AG04449 (cell line): ENCODE data around the gene FBXW11.

Experiments used
- CTCF ChIA-PET: fragments of 350-600 bp; formaldehyde crosslinking; extraction: SDS; loops from one replicate; lab custom pipeline; 2021; ENCODE audit warnings: antibody characterized with exemption; lab: Yijun Ruan, JAX
- POLR2A ChIA-PET: fragments of 400-600, 350-600 bp; formaldehyde crosslinking; extraction: SDS; loops from one replicate; lab custom pipeline; 2020; ENCODE audit warnings: antibody characterized with exemption, inconsistent platforms; lab: Yijun Ruan, JAX
- DNase-seq: peaks from one replicate; pipeline ENCODE4 v3.0.0-alpha.2; 2010; ENCODE audit warnings: low read depth, low spot score
- H3K4me3 ChIP-seq: 2 replicates; pipeline ENCODE4 v1.5.1; 2011; ENCODE audit warnings: low read depth, mild to moderate bottlenecking, control low read depth, low read length
- CTCF ChIP-seq: IDR thresholded peaks from one replicate; pipeline ENCODE4 v1.5.1; 2011; ENCODE audit warnings: mild to moderate bottlenecking, moderate library complexity, low read length, control low read depth, inconsistent platforms; ENCODE audit not compliant: insufficient read depth; ENCODE audit errors: missing control alignments

FBXW11 gene

GRCh38 chr5:171969288-171969880 lies 37.1 kb downstream of the FBXW11 start:
- no peak for DNase-seq
- H3K4me3 ChIP-seq = no peak overlapping the region
- TF ChIP-seq CTCF = no peak
- POLR2A ChIA-PET = interaction anchor here (1.4 kb wide), 1 partner anchor 37 kb away, joined by 3 read pairs; the partner anchor contains the start of gene FBXW11
- CTCF ChIA-PET = interaction anchor here (1.7 kb wide), 1 partner anchor 137 kb away, joined by 4 read pairs; no protein-coding TSS in a partner anchor

- H3K4me3 ChIP-seq = no peak overlapping the region
- ChIA-PET CTCF (interaction anchor here (1.1 kb wide), 1 partner anchor 10 kb away, joined by 3 read pairs; no protein-coding TSS in a partner anchor), POLR2A (interaction anchor here (0.7 kb wide), 1 partner anchor 108 kb away, joined by 4 read pairs; no protein-coding TSS in a partner anchor)
- no peak for TF ChIP-seq CTCF
- no peak for DNase-seq
Observed at GRCh38 chr5:171968531-171968930, 37.9 kb downstream of the FBXW11 start.

GRCh38 chr5:171966964-171967363 lies 39.5 kb downstream of the FBXW11 start:
- DNase-seq = no peak
- TF ChIP-seq CTCF = no peak
- ChIA-PET CTCF (interaction anchor here (0.8 kb wide), 1 partner anchor 10 kb away, joined by 3 read pairs; no protein-coding TSS in a partner anchor), POLR2A (no interaction called here)
- no peak overlapping the region for H3K4me3 ChIP-seq

- no peak for TF ChIP-seq CTCF
- H3K4me3 ChIP-seq = no peak overlapping the region
- ChIA-PET POLR2A (no interaction called here), CTCF (interaction anchor here (0.8 kb wide), 1 partner anchor 10 kb away, joined by 3 read pairs; no protein-coding TSS in a partner anchor)
- no peak for DNase-seq
Observed at GRCh38 chr5:171966270-171966669, 40.2 kb downstream of the FBXW11 start.

GRCh38 chr5:171965745-171966144 lies 40.7 kb downstream of the FBXW11 start:
- no peak for DNase-seq
- H3K4me3 ChIP-seq = no peak overlapping the region
- POLR2A ChIA-PET = no interaction called here
- TF ChIP-seq CTCF = no peak
- CTCF ChIA-PET = no interaction called here

- DNase-seq = no peak
- ChIA-PET POLR2A (no interaction called here), CTCF (no interaction called here)
- H3K4me3 ChIP-seq = no peak overlapping the region
- no peak for TF ChIP-seq CTCF
Observed at GRCh38 chr5:171963416-171963815, 43.0 kb downstream of the FBXW11 start.
